ENCODE results near the gene PRIMPOL. TPM values are rescaled to one million over a fixed set of nuclear protein-coding genes. Genes with fewer than 3 reads are reported as not detected.
A peak's percentile ranks its signal among the peaks of the same experiment; 100 is the strongest.

PRIMPOL gene
- total and polyA plus RNA-seq, 9 of the 15 experiments (the other 6 are each of a cell fraction or from before 2014, with no cell fraction given), result 11.0 to 32.0 (median 16.1) TPM

GRCh38 chr4:184733654-184734524, 84.4 kb downstream of the PRIMPOL start, which contains the start of gene CENPU (continued):
- TF ChIP-seq CLOCK (CRISPR knock-in tag; IDR thresholded peaks at IDR 0.05; ENCODE audit: borderline replicate concordance), result no peak
- TF ChIP-seq CREB5 (CRISPR knock-in tag; IDR thresholded peaks at IDR 0.05), result no peak
- no peak for TF ChIP-seq ZNF253 (CRISPR knock-in tag; conservative IDR thresholded peaks at IDR 0.05)
- TF ChIP-seq RBM25 (IDR thresholded peaks at IDR 0.05; ENCODE audit: low read depth, low read length, severe bottlenecking), result peak; percentile 75
- no peak for TF ChIP-seq ARHGAP35 (IDR thresholded peaks at IDR 0.05; ENCODE audit: partially characterized antibody)
- peak; percentile 100 for TF ChIP-seq NUFIP1 (IDR thresholded peaks at IDR 0.05; ENCODE audit: partially characterized antibody)
- peak; percentile 100 for TF ChIP-seq NEUROD1 (IDR thresholded peaks at IDR 0.05; ENCODE audit: borderline replicate concordance, low read depth, low read length, partially characterized antibody)
- TF ChIP-seq HNRNPH1 (optimal IDR thresholded peaks at IDR 0.05; ENCODE audit: low read depth, low read length), result no peak
- TF ChIP-seq HMG20B (CRISPR knock-in tag; IDR thresholded peaks at IDR 0.05), result no peak
- no peak; the same call in 1 of the 2 replicates for TF ChIP-seq HES1 (IDR thresholded peaks at IDR 0.05; ENCODE audit: low read depth)
- TF ChIP-seq FOSL1 (tag; conservative IDR thresholded peaks at IDR 0.05), result peak; percentile 54; the same call in 1 of the 2 replicates
- no peak for TF ChIP-seq GTF2E2 (tag; IDR thresholded peaks at IDR 0.05)
- TF ChIP-seq CSDE1 (IDR thresholded peaks at IDR 0.05), result no peak; a peak in 1 of 4 replicates
- peak; percentile 62; the same call in 1 of the 2 replicates for TF ChIP-seq ZNF395 (CRISPR knock-in tag; IDR thresholded peaks at IDR 0.05)
- peak; percentile 66; the same call in 1 of the 2 replicates for TF ChIP-seq GMEB1 (CRISPR knock-in tag; IDR thresholded peaks at IDR 0.05)
- peak; percentile 99 for TF ChIP-seq SAP30 (IDR thresholded peaks at IDR 0.05; ENCODE audit: borderline replicate concordance, insufficient read depth, low read depth, low read length, poor library complexity, severe bottlenecking)
- TF ChIP-seq TEAD2 (tag; IDR thresholded peaks at IDR 0.05), result peak; percentile 45; the same call in 1 of the 2 replicates

All from K562 (cell line).